Mesendoderm (in vitro differentiated cells): ENCODE measurements around the gene DNMT3A. TPM values are rescaled to one million over a fixed set of nuclear protein-coding genes. Genes with fewer than 3 reads are reported as not detected.
A peak's percentile ranks its signal among the peaks of the same experiment; 100 is the strongest.

Experiments
- DNase-seq: peaks from one replicate; pipeline ENCODE4 v3.0.0; 2013
- H2AK5ac ChIP-seq: 2 replicates; pipeline ENCODE4 v1.6.1; 2013; ENCODE audit warnings: low read length, inconsistent platforms
- H2BK120ac ChIP-seq: 2 replicates; pipeline ENCODE4 v1.6.1; 2013; ENCODE audit warnings: low read depth, mild to moderate bottlenecking, low read length, moderate library complexity, mixed read lengths
- H2BK15ac ChIP-seq: replicated peaks from 2 replicates; pipeline ENCODE4 v1.6.1; 2013; ENCODE audit warnings: low read depth, mild to moderate bottlenecking, moderate library complexity
- H2BK5ac ChIP-seq: 2 replicates; pipeline ENCODE4 v1.6.1; 2013; ENCODE audit warnings: low read length, inconsistent platforms
- H3K18ac ChIP-seq: 2 replicates; pipeline ENCODE4 v1.6.1; 2013; ENCODE audit warnings: mild to moderate bottlenecking, low read length, mixed read lengths
- H3K23ac ChIP-seq: one replicate; pipeline ENCODE4 v1.6.1; 2013; ENCODE audit warnings: low read length
- H3K27ac ChIP-seq: 2 replicates; pipeline ENCODE4 v1.5.1; 2013; ENCODE audit warnings: low read depth, mild to moderate bottlenecking, inconsistent platforms, low read length, moderate library complexity
- H3K27me3 ChIP-seq: 2 replicates; pipeline ENCODE4 v1.6.1; 2013; ENCODE audit warnings: low read length, control low read depth, mild to moderate bottlenecking, inconsistent platforms; ENCODE audit not compliant: insufficient read depth, poor library complexity
- H3K36me3 ChIP-seq: 2 replicates; pipeline ENCODE4 v1.6.1; 2013; ENCODE audit warnings: low read length, inconsistent platforms; ENCODE audit not compliant: control insufficient read depth, insufficient read depth
- H3K4ac ChIP-seq: one replicate; pipeline ENCODE4 v1.6.1; 2013; ENCODE audit warnings: low read depth, mild to moderate bottlenecking, low read length, moderate library complexity
- H3K4me1 ChIP-seq: 2 replicates; pipeline ENCODE4 v1.6.1; 2013; ENCODE audit warnings: low read depth, low read length, inconsistent platforms; ENCODE audit not compliant: control insufficient read depth
- H3K4me2 ChIP-seq: 2 replicates; pipeline ENCODE4 v1.6.1; 2013; ENCODE audit warnings: low read length
- H3K4me3 ChIP-seq: 2 replicates; pipeline ENCODE4 v1.5.1; 2013; ENCODE audit warnings: mild to moderate bottlenecking, low read length
- H3K56ac ChIP-seq: one replicate; pipeline ENCODE4 v1.6.1; 2013; ENCODE audit warnings: low read length
- H3K79me1 ChIP-seq: 2 replicates; pipeline ENCODE4 v1.6.1; 2013; ENCODE audit warnings: low read length, inconsistent platforms
- H3K79me2 ChIP-seq: 2 replicates; pipeline ENCODE4 v1.6.1; 2013; ENCODE audit warnings: mild to moderate bottlenecking, low read length; ENCODE audit not compliant: control insufficient read depth, insufficient read depth
- H3K9ac ChIP-seq: 2 replicates; pipeline ENCODE4 v1.6.1; 2013; ENCODE audit warnings: low read length, inconsistent platforms
- H4K5ac ChIP-seq: one replicate; pipeline ENCODE4 v1.6.1; 2013; ENCODE audit warnings: low read length
- H4K8ac ChIP-seq: one replicate; pipeline ENCODE4 v1.6.1; 2013; ENCODE audit warnings: low read depth, mild to moderate bottlenecking, control low read depth, low read length, moderate library complexity
- WGBS: extraction: QIAGEN DNeasy Blood & Tissue Kit; methylation state at CpG from one replicate; pipeline ENCODE4 v1.1.7; 2013; ENCODE audit warnings: low lambda C conversion rate, missing lambda C conversion rate; ENCODE audit not compliant: insufficient coverage; ENCODE audit errors: extremely low coverage; 5-methylcytosine and 5-hydroxymethylcytosine counted together
- polyA plus RNA-seq, 2 experiments: library from polyadenylated mRNA; stranded (reverse); fragments of 200-250 nt; gene quantifications; one replicate each; pipeline ENCODE4 v1.2.3, GENCODE V29; 2013

Gene DNMT3A
- polyA plus RNA-seq (2013, experiment 1 of 2) = 50.9 TPM
- polyA plus RNA-seq (2013, experiment 2 of 2) = 53.0 TPM

DNA sequence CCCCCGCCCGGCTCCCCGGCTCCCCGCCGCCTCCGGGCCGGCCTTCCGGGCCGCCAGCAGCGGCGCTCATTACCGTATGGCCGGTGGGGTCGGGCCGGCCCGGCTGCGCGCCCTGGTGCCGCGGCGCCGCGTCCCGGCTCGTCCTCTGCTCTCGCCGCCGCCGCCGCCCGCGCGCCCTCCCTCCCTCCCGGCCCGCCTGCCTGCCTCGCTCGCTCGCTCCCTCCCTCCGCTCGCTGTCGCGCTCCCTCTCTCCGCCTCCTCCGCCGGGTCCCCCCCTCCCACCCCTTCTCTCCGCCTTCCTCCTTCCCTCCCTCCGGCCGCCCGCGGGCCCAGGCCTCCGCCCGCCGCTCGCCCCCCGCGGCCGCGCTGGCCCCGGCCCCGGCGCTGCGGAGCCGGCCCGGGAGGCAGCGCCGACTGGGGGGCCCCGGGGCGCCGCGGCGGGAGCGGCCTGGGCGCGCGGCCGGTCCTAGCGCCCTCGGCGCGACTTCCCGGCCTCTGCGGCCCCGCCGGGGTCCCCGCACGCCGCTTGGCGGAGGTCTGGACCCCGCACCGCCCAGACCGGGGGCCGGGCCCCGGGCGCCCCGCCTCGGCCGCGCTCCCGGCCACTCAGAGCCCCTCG, at the start of gene DNMT3A:
DNMT3A (minus strand) TSS at position 173 of the 619 bp plus-strand sequence. CDS start 27,941 bp downstream, outside the sequence.
- no peak within 1 kb of the TSS for H2AK5ac ChIP-seq
- H3K4me1 ChIP-seq = no peaks in the 10 kb centered on the region
- peak within 1 kb of the TSS; percentile 48 for H3K9ac ChIP-seq
- no peak within 1 kb of the TSS for H2BK5ac ChIP-seq
- H4K5ac ChIP-seq = no peak within 1 kb of the TSS
- peak within 1 kb of the TSS; percentile 17 for H2BK120ac ChIP-seq
- H3K36me3 ChIP-seq = no peaks in the 10 kb centered on the region
- H3K4me2 ChIP-seq = peak within 1 kb of the TSS; percentile 71
- no peak within 1 kb of the TSS for H2BK15ac ChIP-seq
- no peaks in the 10 kb centered on the region for H3K79me2 ChIP-seq
- peak; percentile 56 for DNase-seq
- H4K8ac ChIP-seq = no peak within 1 kb of the TSS
- H3K27ac ChIP-seq = no peak within 1 kb of the TSS
- no CpG with 5 or more reads among the region's 100 CpGs for WGBS
- H3K18ac ChIP-seq = peak within 1 kb of the TSS; percentile 82
- H3K4me3 ChIP-seq = peak within 1 kb of the TSS; percentile 19
- no peaks in the 10 kb centered on the region for H3K27me3 ChIP-seq
- peak within 1 kb of the TSS; percentile 66 for H3K23ac ChIP-seq
- no peak within 1 kb of the TSS for H3K4ac ChIP-seq
- peak within 1 kb of the TSS; percentile 67 for H3K56ac ChIP-seq
- H3K79me1 ChIP-seq = peaks cover 3% of the 10 kb centered on the region

DNA sequence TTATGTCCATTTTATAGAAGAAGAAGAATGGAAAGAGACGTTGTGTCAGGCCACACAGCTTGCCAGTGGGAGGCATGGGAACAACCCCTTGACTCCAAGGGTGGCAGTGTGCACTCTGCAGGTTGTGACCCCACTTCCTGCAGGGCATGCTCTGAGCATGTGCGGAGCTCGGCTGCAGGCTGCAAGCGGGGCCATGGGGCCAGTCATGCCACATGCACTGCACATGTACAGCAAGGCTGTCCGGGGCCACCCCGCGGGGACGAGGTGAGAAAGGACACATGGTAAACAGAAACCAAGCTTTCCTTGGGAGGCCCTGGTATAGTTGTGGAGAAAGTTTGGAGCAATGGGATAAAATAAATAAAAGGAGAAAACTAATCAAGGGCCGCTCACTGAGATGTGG, 47.4 kb upstream of the DNMT3A start:
- no CpG with 5 or more reads among the region's 9 CpGs for WGBS
- no peaks in the 10 kb centered on the region for H3K27me3 ChIP-seq
- no peak overlapping the region for H3K27ac ChIP-seq
- H3K4ac ChIP-seq = no peak overlapping the region
- H3K79me1 ChIP-seq = no peaks in the 10 kb centered on the region
- no peak overlapping the region for H3K9ac ChIP-seq
- H4K5ac ChIP-seq = no peak overlapping the region
- H4K8ac ChIP-seq = no peak overlapping the region
- H3K4me2 ChIP-seq = no peak overlapping the region
- H3K56ac ChIP-seq = no peak overlapping the region
- H2AK5ac ChIP-seq = no peak overlapping the region
- H3K18ac ChIP-seq = no peak overlapping the region
- DNase-seq = no peak
- H2BK5ac ChIP-seq = no peak overlapping the region
- no peak overlapping the region for H3K23ac ChIP-seq
- H2BK15ac ChIP-seq = no peak overlapping the region
- H3K36me3 ChIP-seq = no peaks in the 10 kb centered on the region
- no peaks in the 10 kb centered on the region for H3K79me2 ChIP-seq
- H3K4me1 ChIP-seq = peaks cover 4% of the 10 kb centered on the region
- no peak overlapping the region for H2BK120ac ChIP-seq
- H3K4me3 ChIP-seq = no peak overlapping the region

DNA sequence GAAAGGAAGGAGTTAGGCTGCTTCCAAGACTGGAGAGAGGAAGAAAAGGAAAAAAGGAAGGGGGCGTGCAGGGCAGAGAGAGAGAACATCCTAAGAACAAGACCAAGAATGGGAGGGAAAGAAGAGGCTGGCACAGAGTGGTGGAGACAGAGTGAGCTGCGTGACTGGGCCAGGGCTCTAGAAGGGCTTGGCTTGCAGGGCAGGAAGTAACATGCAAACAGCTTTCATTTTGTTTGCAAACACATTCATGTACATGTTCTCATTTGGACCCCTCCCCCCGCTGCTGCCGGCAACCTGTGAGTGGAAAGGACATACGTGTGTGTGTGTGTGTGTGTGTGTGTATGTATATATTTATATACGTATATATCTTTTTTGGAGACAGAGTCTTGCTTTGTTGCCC, 46.8 kb upstream of the DNMT3A start:
- Histone ChIP-seq H3K4me3 (no peak overlapping the region), H3K79me1 (no peaks in the 10 kb centered on the region), H3K9ac (no peak overlapping the region), H2BK15ac (no peak overlapping the region), H3K27ac (no peak overlapping the region), H2AK5ac (no peak overlapping the region), H3K4ac (no peak overlapping the region), H3K56ac (no peak overlapping the region), H3K4me1 (peaks cover 4% of the 10 kb centered on the region), H3K4me2 (no peak overlapping the region), H3K27me3 (no peaks in the 10 kb centered on the region), H3K79me2 (no peaks in the 10 kb centered on the region), H2BK120ac (no peak overlapping the region), H4K5ac (no peak overlapping the region), H3K36me3 (no peaks in the 10 kb centered on the region), H4K8ac (no peak overlapping the region), H2BK5ac (no peak overlapping the region), H3K23ac (no peak overlapping the region), H3K18ac (no peak overlapping the region)
- no CpG with 5 or more reads among the region's 6 CpGs for WGBS
- DNase-seq = no peak

DNA sequence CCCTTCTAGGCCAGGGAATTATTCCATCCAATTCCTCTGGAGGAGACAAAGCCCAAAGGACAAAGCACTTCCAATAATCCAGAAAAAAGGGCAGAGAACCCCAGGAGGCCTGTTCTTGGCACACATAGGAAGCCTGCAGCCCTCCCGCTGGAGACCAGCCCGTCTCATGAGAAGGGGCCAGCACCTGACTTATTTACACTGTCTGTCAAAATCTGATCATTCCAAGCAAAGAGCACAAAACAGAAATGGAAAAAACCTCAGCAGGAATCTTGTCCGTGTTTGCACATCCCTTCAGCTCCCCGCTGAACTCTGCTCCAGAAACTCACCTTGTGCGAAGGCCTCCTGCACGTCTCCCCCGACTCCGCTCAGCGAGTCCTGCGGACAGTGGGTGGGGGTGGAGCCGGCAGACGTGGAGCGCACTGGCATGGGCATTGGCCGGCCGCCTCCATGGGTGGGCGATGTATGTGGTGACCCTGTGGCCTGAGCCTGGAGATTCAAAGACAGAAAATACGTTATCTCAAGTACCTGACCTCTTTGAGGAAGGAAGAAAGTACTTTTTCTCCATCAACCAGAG, 46.2 kb upstream of the DNMT3A start:
- Histone ChIP-seq H3K18ac (no peak overlapping the region), H3K27me3 (no peaks in the 10 kb centered on the region), H2AK5ac (no peak overlapping the region), H3K79me1 (no peaks in the 10 kb centered on the region), H3K4me2 (no peak overlapping the region), H3K36me3 (no peaks in the 10 kb centered on the region), H2BK5ac (no peak overlapping the region), H2BK120ac (no peak overlapping the region), H3K9ac (no peak overlapping the region), H3K4me3 (no peak overlapping the region), H3K27ac (no peak overlapping the region), H3K23ac (no peak overlapping the region), H3K56ac (no peak overlapping the region), H3K4ac (no peak overlapping the region), H4K5ac (no peak overlapping the region), H3K4me1 (peaks cover 4% of the 10 kb centered on the region), H2BK15ac (no peak overlapping the region), H3K79me2 (no peaks in the 10 kb centered on the region), H4K8ac (no peak overlapping the region)
- WGBS = no CpG with 5 or more reads among the region's 17 CpGs
- DNase-seq = no peak

DNA sequence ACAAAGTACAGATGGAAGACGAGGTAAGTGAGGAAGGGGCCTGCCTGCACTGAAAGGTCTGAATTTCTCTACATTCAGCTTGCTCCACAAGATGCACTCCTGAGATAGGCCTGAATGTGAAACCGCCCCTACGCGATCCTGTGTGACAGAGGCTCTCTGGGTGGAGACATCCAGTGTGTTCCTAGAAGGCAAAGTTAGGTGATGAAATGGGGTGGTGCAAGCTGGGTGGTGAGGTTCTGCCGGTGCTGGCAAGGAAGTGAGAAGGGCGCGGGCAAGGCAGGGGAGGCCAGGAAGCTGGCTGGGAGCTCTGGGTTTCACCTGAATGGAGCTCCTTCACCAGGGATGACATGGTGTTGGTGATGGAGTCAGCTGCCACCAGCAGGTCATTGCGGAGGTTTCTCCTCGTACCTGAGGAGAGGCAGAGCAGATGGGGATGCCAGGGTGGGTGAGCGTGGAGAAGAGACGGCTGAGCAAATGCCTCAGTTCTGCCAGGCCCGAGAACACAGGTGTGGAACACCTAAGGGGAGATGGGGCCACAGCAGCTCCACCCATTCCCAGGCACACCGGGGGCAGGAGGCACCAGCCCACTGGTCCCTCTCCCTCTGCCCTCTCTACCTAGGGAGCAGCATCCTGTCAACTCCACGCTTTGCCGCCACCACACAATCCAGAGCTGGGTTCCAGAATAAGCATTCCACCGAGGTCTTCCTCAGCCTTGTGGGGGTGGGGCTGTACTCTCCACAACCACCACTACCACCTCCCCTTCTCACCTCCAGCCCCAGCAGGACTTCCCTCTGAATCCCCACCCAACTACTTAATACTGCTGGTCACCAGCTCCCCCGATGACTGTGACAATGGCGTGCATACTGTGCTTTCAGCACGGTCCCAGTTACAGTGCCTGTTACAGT, 45.5 kb upstream of the DNMT3A start:
- no peak overlapping the region for H2AK5ac ChIP-seq
- no CpG with 5 or more reads among the region's 19 CpGs for WGBS
- H3K79me1 ChIP-seq = no peaks in the 10 kb centered on the region

More for the DNA sequence above, 45.5 kb upstream of the DNMT3A start:
- Histone ChIP-seq H2BK5ac (no peak overlapping the region), H3K23ac (no peak overlapping the region), H3K4me2 (no peak overlapping the region), H3K27me3 (no peaks in the 10 kb centered on the region), H3K9ac (no peak overlapping the region), H3K4me1 (peaks cover 4% of the 10 kb centered on the region), H4K5ac (no peak overlapping the region), H3K18ac (no peak overlapping the region), H2BK120ac (no peak overlapping the region), H3K79me2 (no peaks in the 10 kb centered on the region), H3K27ac (no peak overlapping the region), H2BK15ac (no peak overlapping the region), H3K56ac (no peak overlapping the region), H3K36me3 (no peaks in the 10 kb centered on the region), H3K4ac (no peak overlapping the region), H3K4me3 (no peak overlapping the region), H4K8ac (no peak overlapping the region)
- DNase-seq = no peak
